Pulmonary artery endothelial cell (primary cell): ENCODE data around the gene FGF4. TPM values are rescaled to one million over a fixed set of nuclear protein-coding genes. Genes with fewer than 3 reads are reported as not detected.

ENCODE experiments used
- DNase-seq: peaks from one replicate; pipeline ENCODE4 v3.0.0-alpha.2; 2011; ENCODE audit warnings: low read depth, low spot score
- total RNA-seq: library from RNA; depleted of rRNA; stranded (reverse); fragments of >200 nt; gene quantifications from 2 replicates; pipeline ENCODE4 v1.2.3, GENCODE V29; 2014

FGF4 gene
- total RNA-seq, 1 donor from 2014 or later: not detected

- DNase-seq: no peak
Observed at GRCh38 chr11:69726481-69726880, 48.7 kb downstream of the FGF4 start.

GRCh38 chr11:69726019-69726418 lies 49.1 kb downstream of the FGF4 start:
- no peak for DNase-seq

- DNase-seq: no peak
Observed at GRCh38 chr11:69721745-69722144, 53.4 kb downstream of the FGF4 start.

GRCh38 chr11:69721106-69721505 lies 54.0 kb downstream of the FGF4 start:
- DNase-seq: no peak

Other genes starting within 250 kb of the FGF4 start
- gene CCND1, start 134.2 kb downstream of the FGF4 start, total RNA-seq: 318 and 349 TPM in 2 replicates
- gene LTO1, start 100.0 kb downstream of the FGF4 start, total RNA-seq: 16.0 and 18.9 TPM in 2 replicates
- not detected in 2 replicates for gene FGF19, start 71.3 kb downstream of the FGF4 start, total RNA-seq
- not detected in 2 replicates for gene FGF3, start 44.1 kb upstream of the FGF4 start, total RNA-seq